Smooth muscle cell (in vitro differentiated cells): ENCODE measurements around the gene RSAD1. TPM values are rescaled to one million over a fixed set of nuclear protein-coding genes. Genes with fewer than 3 reads are reported as not detected.

ENCODE experiments used
- DNase-seq: peaks from one replicate; lab custom pipeline; 2025; ENCODE audit not compliant: unreplicated experiment; lab: John Stamatoyannopoulos, UW
- H2AFZ ChIP-seq: fragments of 200-600 bp; sonication (generic); 2 replicates; pipeline ENCODE4 v1.6.0; 2016; ENCODE audit warnings: antibody characterized with exemption, low read depth, mild to moderate bottlenecking
- H3F3A ChIP-seq: fragments of 200-600 bp; sonication (generic); 2 replicates; pipeline ENCODE4 v1.6.0; 2017; ENCODE audit warnings: antibody characterized with exemption, low read depth
- H3K27ac ChIP-seq: fragments of 200-600 bp; sonication (generic); 2 replicates; pipeline ENCODE4 v1.5.1; 2016; ENCODE audit warnings: low read depth, mild to moderate bottlenecking
- H3K27me3 ChIP-seq: fragments of 200-600 bp; sonication (generic); 2 replicates; pipeline ENCODE4 v1.6.1; 2016; ENCODE audit warnings: low read depth, mild to moderate bottlenecking
- H3K36me3 ChIP-seq: fragments of 200-600 bp; sonication (generic); 2 replicates; pipeline ENCODE4 v1.5.1; 2016; ENCODE audit warnings: low read depth
- H3K4me1 ChIP-seq: fragments of 200-600 bp; sonication (generic); 2 replicates; pipeline ENCODE4 v1.5.1; 2016; ENCODE audit warnings: low read depth
- H3K4me2 ChIP-seq: fragments of 200-600 bp; sonication (generic); 2 replicates; pipeline ENCODE4 v1.6.0; 2016; ENCODE audit warnings: mild to moderate bottlenecking
- H3K4me3 ChIP-seq: fragments of 200-600 bp; sonication (generic); 2 replicates; pipeline ENCODE4 v1.5.1; 2016; ENCODE audit warnings: mild to moderate bottlenecking
- H3K79me2 ChIP-seq: fragments of 200-600 bp; sonication (generic); 2 replicates; pipeline ENCODE4 v1.6.0; 2016; ENCODE audit warnings: low read depth, mild to moderate bottlenecking
- H3K9ac ChIP-seq: fragments of 200-600 bp; sonication (generic); 2 replicates; pipeline ENCODE4 v1.6.0; 2016; ENCODE audit warnings: low read depth
- H3K9me3 ChIP-seq: fragments of 200-600 bp; sonication (generic); replicated peaks from 2 replicates; pipeline ENCODE4 v1.5.1; 2016; ENCODE audit warnings: low read depth
- H4K20me1 ChIP-seq: fragments of 200-600 bp; sonication (generic); 2 replicates; pipeline ENCODE4 v1.6.0; 2016; ENCODE audit warnings: low read depth
- WGBS: methylation state at CpG from one replicate; pipeline ENCODE4 v1.1.7; 2016; ENCODE audit warnings: low lambda C conversion rate; 5-methylcytosine and 5-hydroxymethylcytosine counted together
- polyA plus RNA-seq: library from polyadenylated mRNA; unstranded; fragments of >200 nt; fragmentation: Nextera tagmentation; extraction: Ambion mirVana; gene quantifications from 2 replicates; pipeline ENCODE4 v1.2.1, GENCODE V29; 2016
- total RNA-seq: library from RNA; depleted of rRNA; stranded (reverse); fragments of >200 nt; gene quantifications from 2 replicates; pipeline ENCODE4 v1.2.3, GENCODE V29; 2014
- TF ChIP-seq, protein P1 (sequence below): fragments of 200-600 bp; sonication (generic); IDR thresholded peaks from 2 replicates; pipeline ENCODE4 v1.5.1; 2017; ENCODE audit warnings: borderline replicate concordance, mild to moderate bottlenecking, antibody characterized with exemption; ENCODE audit not compliant: insufficient read depth, poor library complexity, severe bottlenecking

RSAD1 gene
- total and polyA plus RNA-seq, 2 experiments from 2014 or later, result 11.4 to 21.1 TPM

DNA sequence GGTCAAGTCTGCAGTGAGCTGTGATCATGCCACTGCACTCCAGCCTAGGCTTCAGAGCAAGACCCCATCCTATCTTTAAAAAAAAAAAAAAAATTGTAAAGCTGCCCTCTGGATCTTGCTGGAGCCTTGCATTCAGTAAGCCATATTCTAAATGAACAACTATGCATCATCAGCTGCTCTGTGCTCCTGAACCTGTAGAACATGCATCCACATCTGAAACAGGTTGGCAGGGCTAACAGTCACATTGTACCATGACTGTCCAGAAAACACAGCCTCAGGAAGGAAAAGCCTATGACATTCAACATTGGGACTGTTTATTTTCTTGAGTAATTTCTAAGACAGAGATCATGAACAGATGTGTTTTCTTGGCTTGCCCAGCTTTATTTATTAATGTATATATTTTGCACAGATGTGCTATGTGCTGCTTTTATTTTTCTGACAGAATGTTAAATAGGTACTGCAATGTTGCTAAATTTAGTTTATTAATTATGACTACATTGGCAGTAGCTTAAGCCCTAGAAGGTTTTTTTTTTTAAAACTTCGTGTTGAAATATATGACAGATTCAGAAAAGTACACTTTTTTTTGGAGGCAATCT is 32.8 kb upstream of the RSAD1 start:
- Histone ChIP-seq H3K4me3 (no peak overlapping the region), H3K4me1 (peaks cover 8% of the 10 kb centered on the region), H4K20me1 (peaks cover 28% of the 10 kb centered on the region), H3K27me3 (no peaks in the 10 kb centered on the region), H3F3A (peaks cover 12% of the 10 kb centered on the region), H3K36me3 (no peaks in the 10 kb centered on the region), H2AFZ (no peak overlapping the region), H3K9me3 (no peaks in the 10 kb centered on the region), H3K4me2 (no peak overlapping the region), H3K79me2 (no peaks in the 10 kb centered on the region), H3K27ac (no peak overlapping the region), H3K9ac (no peak overlapping the region)
- DNase-seq, result no peak
- TF ChIP-seq, protein P1, sequence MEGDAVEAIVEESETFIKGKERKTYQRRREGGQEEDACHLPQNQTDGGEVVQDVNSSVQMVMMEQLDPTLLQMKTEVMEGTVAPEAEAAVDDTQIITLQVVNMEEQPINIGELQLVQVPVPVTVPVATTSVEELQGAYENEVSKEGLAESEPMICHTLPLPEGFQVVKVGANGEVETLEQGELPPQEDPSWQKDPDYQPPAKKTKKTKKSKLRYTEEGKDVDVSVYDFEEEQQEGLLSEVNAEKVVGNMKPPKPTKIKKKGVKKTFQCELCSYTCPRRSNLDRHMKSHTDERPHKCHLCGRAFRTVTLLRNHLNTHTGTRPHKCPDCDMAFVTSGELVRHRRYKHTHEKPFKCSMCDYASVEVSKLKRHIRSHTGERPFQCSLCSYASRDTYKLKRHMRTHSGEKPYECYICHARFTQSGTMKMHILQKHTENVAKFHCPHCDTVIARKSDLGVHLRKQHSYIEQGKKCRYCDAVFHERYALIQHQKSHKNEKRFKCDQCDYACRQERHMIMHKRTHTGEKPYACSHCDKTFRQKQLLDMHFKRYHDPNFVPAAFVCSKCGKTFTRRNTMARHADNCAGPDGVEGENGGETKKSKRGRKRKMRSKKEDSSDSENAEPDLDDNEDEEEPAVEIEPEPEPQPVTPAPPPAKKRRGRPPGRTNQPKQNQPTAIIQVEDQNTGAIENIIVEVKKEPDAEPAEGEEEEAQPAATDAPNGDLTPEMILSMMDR, result no peak
- 87% methylated on average over 1 of the region's 1 CpG for WGBS

DNA sequence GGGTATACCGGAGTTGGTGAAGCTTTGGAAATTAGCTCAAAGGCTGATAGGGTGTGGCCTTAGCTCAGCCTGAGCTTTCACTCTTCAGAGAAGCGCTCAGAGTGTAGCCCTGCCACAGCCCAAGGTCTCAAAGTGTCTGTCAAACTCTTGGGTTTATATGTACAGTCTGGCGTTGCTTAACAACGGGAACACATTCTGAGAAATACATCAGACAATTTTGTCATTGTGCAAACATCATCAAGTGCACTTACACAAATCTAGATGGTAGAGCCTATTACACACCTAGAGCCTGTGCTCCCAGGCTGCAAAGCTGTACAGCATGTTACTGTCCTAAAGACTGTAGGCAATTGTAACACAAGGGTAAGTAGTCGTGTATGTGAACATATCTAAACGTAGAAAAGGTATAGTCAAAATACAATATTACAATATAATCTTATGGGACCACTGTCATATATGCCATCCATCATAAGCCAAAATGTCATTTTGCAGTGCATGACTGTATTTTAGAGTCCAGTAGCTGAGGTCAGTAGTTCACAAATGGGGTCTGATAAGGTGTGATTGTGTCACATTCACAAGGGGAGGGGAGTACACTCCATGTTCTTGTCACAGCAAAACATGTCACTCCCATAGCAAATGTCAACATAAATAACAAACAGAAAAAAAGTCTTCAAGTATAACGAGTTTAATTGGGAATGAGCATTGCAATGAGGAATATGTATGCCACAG is 30.6 kb upstream of the RSAD1 start:
- DNase-seq, result no peak
- H4K20me1 ChIP-seq, result peaks cover 30% of the 10 kb centered on the region
- H3K79me2 ChIP-seq, result peaks cover 4% of the 10 kb centered on the region
- H2AFZ ChIP-seq, result no peak overlapping the region
- no peak overlapping the region for H3K27ac ChIP-seq
- H3F3A ChIP-seq, result peaks cover 9% of the 10 kb centered on the region
- no peak overlapping the region for H3K9ac ChIP-seq
- H3K4me1 ChIP-seq, result peaks cover 8% of the 10 kb centered on the region
- H3K4me2 ChIP-seq, result no peak overlapping the region
- no peak overlapping the region for H3K4me3 ChIP-seq
- no peaks in the 10 kb centered on the region for H3K27me3 ChIP-seq
- H3K9me3 ChIP-seq, result no peaks in the 10 kb centered on the region
- no peaks in the 10 kb centered on the region for H3K36me3 ChIP-seq
- 91% methylated on average over 7 of the region's 7 CpGs for WGBS
- TF ChIP-seq, protein P1, result no peak

DNA sequence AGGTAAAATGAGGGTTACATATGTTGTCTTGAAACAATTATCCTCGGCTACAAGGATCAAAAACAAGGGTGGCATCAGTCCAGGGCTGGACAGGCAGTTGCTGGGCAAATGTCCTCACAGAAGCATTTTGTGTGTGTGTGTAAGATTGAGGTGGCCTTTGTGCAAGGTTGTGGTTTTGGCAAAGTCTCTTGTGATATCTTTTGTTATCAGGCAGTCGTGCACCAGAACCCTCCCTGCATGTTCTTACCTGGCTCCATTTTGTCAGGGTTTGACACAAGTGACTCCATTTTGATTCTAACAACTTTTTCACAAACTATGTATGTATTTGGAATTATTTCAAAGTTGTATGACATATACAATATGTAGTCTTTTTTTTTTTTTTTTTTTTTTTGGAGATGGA is 30.0 kb upstream of the RSAD1 start:
- peaks cover 4% of the 10 kb centered on the region for H3K79me2 ChIP-seq
- H3K27me3 ChIP-seq, result no peaks in the 10 kb centered on the region
- H3K4me1 ChIP-seq, result peaks cover 2% of the 10 kb centered on the region
- no peak overlapping the region for H3K27ac ChIP-seq
- no peaks in the 10 kb centered on the region for H3K36me3 ChIP-seq
- peaks cover 24% of the 10 kb centered on the region for H4K20me1 ChIP-seq
- TF ChIP-seq, protein P1, result no peak
- H3K4me3 ChIP-seq, result no peak overlapping the region
- no peak overlapping the region for H3K9ac ChIP-seq
- H3F3A ChIP-seq, result peaks cover 3% of the 10 kb centered on the region
- DNase-seq, result no peak
- no peaks in the 10 kb centered on the region for H3K9me3 ChIP-seq
- no peak overlapping the region for H3K4me2 ChIP-seq
- H2AFZ ChIP-seq, result no peak overlapping the region
- 92% methylated on average over 2 of the region's 2 CpGs for WGBS
